RCC 7860 (cell line): Measurements from ENCODE around the gene CFAP141.
"Not testable (repeated sequence)": the region's sequence is repeated elsewhere in the genome, so short reads cannot be mapped to it uniquely, and the experiment has no call there.

Source experiments
- DNase-seq: peaks from one replicate; pipeline ENCODE4 v3.0.0-alpha.2; 2015; ENCODE audit warnings: low spot score
- FAIRE-seq: peaks from 2 replicates; lab custom pipeline; 2012; peaks lifted over from hg19 to GRCh38; lab: Jason Lieb, UNC

The CFAP141 gene

GRCh38 chr1:154206196-154206595 is at the start of gene CFAP141:
CFAP141 (minus strand) TSS chr1:154206333; CDS start chr1:154206307, 26 bp downstream.
- FAIRE-seq (no peak), DNase-seq (peak; percentile 44)

GRCh38 chr1:154253671-154254070 is 47.5 kb upstream of the CFAP141 start:
- FAIRE-seq (no peak), DNase-seq (no peak)

GRCh38 chr1:154241703-154242351 is 35.7 kb upstream of the CFAP141 start:
- DNase-seq (no peak), FAIRE-seq (no peak)

- FAIRE-seq (no peak), DNase-seq (no peak)
Measured at GRCh38 chr1:154240294-154240833, 34.2 kb upstream of the CFAP141 start.

- DNase-seq (no peak), FAIRE-seq (no peak)
Measured at GRCh38 chr1:154239491-154239890, 33.4 kb upstream of the CFAP141 start.

GRCh38 chr1:154237880-154238506 is 31.9 kb upstream of the CFAP141 start:
- DNase-seq (no peak), FAIRE-seq (no peak)

GRCh38 chr1:154237435-154237834 is 31.3 kb upstream of the CFAP141 start:
- DNase-seq (no peak), FAIRE-seq (no peak)

GRCh38 chr1:154236855-154237254 is 30.7 kb upstream of the CFAP141 start:
- FAIRE-seq: no peak
- no peak for DNase-seq

- not testable (repeated sequence) for FAIRE-seq, DNase-seq
Measured at GRCh38 chr1:154233127-154233526, 27.0 kb upstream of the CFAP141 start.

- not testable (repeated sequence) for FAIRE-seq, DNase-seq
Measured at GRCh38 chr1:154231112-154231511, 25.0 kb upstream of the CFAP141 start.

GRCh38 chr1:154225370-154225769 is 19.2 kb upstream of the CFAP141 start:
- DNase-seq: no peak
- FAIRE-seq: no peak

- no peak for FAIRE-seq
- DNase-seq: no peak
Measured at GRCh38 chr1:154223621-154224020, 17.5 kb upstream of the CFAP141 start.

GRCh38 chr1:154222918-154223317 is 16.8 kb upstream of the CFAP141 start:
- no peak for FAIRE-seq
- no peak for DNase-seq

- DNase-seq: no peak
- no peak for FAIRE-seq
Measured at GRCh38 chr1:154222518-154222917, 16.4 kb upstream of the CFAP141 start.

- FAIRE-seq (no peak), DNase-seq (no peak)
Measured at GRCh38 chr1:154221278-154222001, 15.3 kb upstream of the CFAP141 start.

GRCh38 chr1:154220970-154221277 is 14.8 kb upstream of the CFAP141 start:
- FAIRE-seq: no peak

GRCh38 chr1:154220071-154220969 is 14.2 kb upstream of the CFAP141 start, which contains the start of gene UBAP2L:
UBAP2L (plus strand) TSS chr1:154220955; CDS start chr1:154225124, 4,169 bp downstream.
- FAIRE-seq: peak; percentile 84

More at GRCh38 chr1:154220970-154221277, 14.8 kb upstream of the CFAP141 start:
- no peak for DNase-seq

GRCh38 chr1:154219541-154219940 is 13.4 kb upstream of the CFAP141 start:
- DNase-seq (no peak), FAIRE-seq (no peak)

More at GRCh38 chr1:154220071-154220969, 14.2 kb upstream of the CFAP141 start, which contains the start of gene UBAP2L:
- DNase-seq: peak; percentile 98

- no peak for FAIRE-seq
- no peak for DNase-seq
Measured at GRCh38 chr1:154218545-154218944, 12.4 kb upstream of the CFAP141 start.

GRCh38 chr1:154213274-154213673 is 7.1 kb upstream of the CFAP141 start:
- DNase-seq (peak; percentile 81), FAIRE-seq (peak; percentile 91)
